GM18505 (cell line): ENCODE measurements around the gene OLIG2.

Experiments
- ATAC-seq: cut with Tn5 transposase; IDR thresholded peaks from one replicate; pipeline ENCODE4 v1.9.1; 2021; ENCODE audit not compliant: unreplicated experiment
- POLR2A ChIP-seq: IDR thresholded peaks from 4 replicates; pipeline ENCODE4 v1.6.1; 2011; ENCODE audit warnings: borderline replicate concordance; ENCODE audit not compliant: insufficient read depth, insufficient read length; ENCODE audit errors: extremely low read depth

OLIG2 gene

GRCh38 chr21:33069994-33070743 is 44.4 kb downstream of the OLIG2 start, which contains the start of gene OLIG1:
Gene OLIG1, plus strand, starts transcription at chr21:33070141. Its CDS starts 106 bp downstream, at chr21:33070247.
- TF ChIP-seq POLR2A: no peak
- ATAC-seq: no peak

GRCh38 chr21:33070744-33070997 is 44.9 kb downstream of the OLIG2 start:
- ATAC-seq: no peak

GRCh38 chr21:33070998-33071769 is 45.4 kb downstream of the OLIG2 start:
- no peak for ATAC-seq
- no peak for TF ChIP-seq POLR2A

More at GRCh38 chr21:33070744-33070997, 44.9 kb downstream of the OLIG2 start:
- no peak for TF ChIP-seq POLR2A

GRCh38 chr21:33071770-33072306 is 46.1 kb downstream of the OLIG2 start:
- TF ChIP-seq POLR2A: no peak
- no peak for ATAC-seq

- ATAC-seq: no peak
- TF ChIP-seq POLR2A: no peak
Observed at GRCh38 chr21:33073636-33074035, 47.9 kb downstream of the OLIG2 start.

- ATAC-seq: no peak
- no peak for TF ChIP-seq POLR2A
Observed at GRCh38 chr21:33075128-33075527, 49.4 kb downstream of the OLIG2 start.

GRCh38 chr21:33075596-33076195 is 50.0 kb downstream of the OLIG2 start:
- no peak for TF ChIP-seq POLR2A
- no peak for ATAC-seq

- no peak for ATAC-seq
Observed at GRCh38 chr21:33076600-33077329, 51.0 kb downstream of the OLIG2 start.

More at GRCh38 chr21:33076600-33077329, 51.0 kb downstream of the OLIG2 start:
- TF ChIP-seq POLR2A: no peak
